ENCODE data around the gene FAM170A.

The FAM170A gene, protein sequence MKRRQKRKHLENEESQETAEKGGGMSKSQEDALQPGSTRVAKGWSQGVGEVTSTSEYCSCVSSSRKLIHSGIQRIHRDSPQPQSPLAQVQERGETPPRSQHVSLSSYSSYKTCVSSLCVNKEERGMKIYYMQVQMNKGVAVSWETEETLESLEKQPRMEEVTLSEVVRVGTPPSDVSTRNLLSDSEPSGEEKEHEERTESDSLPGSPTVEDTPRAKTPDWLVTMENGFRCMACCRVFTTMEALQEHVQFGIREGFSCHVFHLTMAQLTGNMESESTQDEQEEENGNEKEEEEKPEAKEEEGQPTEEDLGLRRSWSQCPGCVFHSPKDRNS

DNA sequence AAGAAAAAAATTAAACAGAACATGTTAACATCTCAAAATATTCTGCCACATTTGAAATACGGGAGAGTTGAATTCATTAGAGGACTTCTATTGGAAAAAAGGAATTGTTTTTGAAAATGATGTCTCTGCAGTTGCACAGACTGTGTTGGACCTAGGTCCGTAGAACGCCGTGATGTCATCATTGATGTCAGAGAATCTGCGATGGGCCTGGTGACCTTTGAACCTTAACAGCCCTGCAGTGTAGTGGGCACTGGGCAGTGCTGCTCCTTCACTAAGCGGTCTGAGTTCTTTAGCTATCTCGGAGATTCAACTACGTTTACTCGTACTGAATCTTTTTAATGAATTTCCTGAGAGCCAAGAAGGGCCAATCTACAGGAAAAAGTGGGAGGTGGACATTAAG, at the start of gene FAM170A:
TSS of gene FAM170A (plus strand) at position 220 of the 400 bp plus-strand sequence. CDS start 211 bp downstream, outside the sequence.
- no peak for DNase-seq
- in situ Hi-C loops (cut with MboI; ENCODE audit: low pct_unique_long_range_greater_than_20kb, low sequenced_read_pairs): no loop called here

DNA sequence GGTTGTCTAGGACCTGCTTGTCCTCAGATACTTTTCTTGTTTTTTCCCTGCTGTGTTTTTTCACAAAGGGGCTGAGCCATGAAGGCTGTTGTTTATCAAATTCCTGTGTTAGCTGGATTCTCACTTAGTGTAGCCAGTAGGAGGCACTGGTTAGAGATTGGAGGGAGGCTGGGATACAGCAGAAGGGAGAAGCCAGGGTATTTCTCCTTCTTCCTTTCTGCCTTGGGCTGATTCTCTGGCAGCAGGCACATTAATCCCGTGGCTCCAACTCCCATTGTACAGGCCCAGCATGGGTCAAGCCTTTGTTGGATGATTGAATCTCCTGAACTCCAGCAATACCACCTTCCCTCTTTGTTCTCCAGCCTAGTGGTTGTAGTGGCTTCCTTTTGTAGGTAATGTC, 46.4 kb upstream of the FAM170A start:
- in situ Hi-C loops (cut with MboI; ENCODE audit: low pct_unique_long_range_greater_than_20kb, low sequenced_read_pairs): no loop called here
- no peak for DNase-seq

DNA sequence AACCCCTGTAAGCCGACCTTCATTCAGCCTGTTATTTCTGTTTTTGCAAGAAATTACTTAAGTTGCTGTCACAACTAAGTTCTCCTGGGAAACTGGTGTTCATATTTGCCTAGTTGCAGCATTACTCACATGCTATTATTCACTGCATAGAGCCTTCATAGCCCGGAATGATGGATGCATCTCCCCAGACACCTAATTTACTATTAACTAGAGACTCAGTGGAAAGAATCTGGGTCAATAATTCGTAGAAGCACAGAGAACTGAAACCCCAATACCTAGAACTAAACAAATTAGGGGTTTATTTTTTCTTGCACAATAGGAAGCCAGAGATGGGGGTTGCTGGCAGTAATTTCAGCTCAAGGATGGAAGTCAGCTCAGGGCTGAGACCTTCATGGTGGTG, 45.7 kb upstream of the FAM170A start:
- DNase-seq: no peak
- in situ Hi-C loops (cut with MboI; ENCODE audit: low pct_unique_long_range_greater_than_20kb, low sequenced_read_pairs): no loop called here

DNA sequence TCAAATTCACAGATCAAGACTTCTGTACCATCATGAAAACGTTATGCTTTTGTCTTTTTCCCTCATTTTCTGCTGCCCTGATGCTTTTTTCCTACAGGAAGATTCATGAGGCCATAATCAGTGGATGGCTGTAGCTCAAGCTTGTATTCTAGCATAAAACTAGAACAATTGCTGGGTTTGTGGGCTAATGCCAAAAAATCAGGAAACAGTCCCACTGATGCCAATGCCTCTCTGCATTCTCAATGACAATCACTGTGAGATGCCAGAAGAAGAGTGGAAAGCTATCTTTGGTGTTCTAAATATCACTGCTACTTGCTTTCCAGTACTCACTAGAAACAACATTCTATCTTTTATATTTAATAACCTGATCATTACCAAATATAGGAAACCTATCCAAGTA, 33.3 kb upstream of the FAM170A start:
- in situ Hi-C loops (cut with MboI; ENCODE audit: low pct_unique_long_range_greater_than_20kb, low sequenced_read_pairs): no loop called here
- DNase-seq: no peak

DNA sequence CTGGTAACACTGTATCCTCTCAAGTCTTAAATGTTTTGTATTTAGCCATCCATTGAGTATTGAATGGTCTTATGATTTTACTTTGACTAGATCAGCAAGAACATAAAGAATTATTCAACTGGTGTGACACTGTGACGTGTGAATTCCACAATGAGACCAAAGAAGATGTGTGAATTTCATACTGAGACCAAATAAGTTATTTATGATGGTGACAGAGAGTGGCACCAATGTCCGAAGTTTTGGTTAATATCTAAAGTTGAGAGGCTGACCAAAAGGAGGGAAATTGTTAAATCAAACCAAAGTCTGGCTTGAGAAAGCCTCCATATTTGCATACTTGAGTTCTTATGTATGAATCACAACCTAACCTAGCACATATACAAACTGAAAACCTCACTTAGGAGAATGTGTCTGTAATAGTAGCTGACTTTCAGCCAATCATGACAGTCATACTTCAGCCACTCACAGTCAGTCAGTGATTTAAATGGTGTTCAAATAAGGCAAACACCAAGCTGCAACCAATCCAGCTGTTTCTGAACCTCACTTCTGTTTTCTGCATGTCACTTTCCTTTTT, 31.5 kb upstream of the FAM170A start:
- in situ Hi-C loops (cut with MboI; ENCODE audit: low pct_unique_long_range_greater_than_20kb, low sequenced_read_pairs): no loop called here
- no peak for DNase-seq

DNA sequence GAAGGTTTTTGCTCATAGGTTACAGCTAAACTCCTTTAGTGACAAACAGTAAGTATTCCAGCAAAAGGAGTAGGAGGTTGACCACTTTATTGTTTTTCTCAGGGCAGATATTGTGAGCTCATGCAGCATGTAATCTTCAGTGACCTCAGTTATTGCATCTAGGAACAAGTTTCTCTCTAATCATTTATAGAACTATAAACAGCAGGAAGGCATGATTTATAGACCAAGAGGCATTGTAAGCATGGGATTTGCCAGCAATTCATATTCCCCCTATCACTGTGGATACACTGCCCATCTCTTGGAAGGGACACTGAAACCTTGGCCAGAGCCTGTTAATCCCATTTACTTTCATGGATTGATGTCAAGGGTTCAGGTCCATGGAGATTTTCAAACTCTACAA, 15.4 kb upstream of the FAM170A start:
- no peak for DNase-seq

DNA sequence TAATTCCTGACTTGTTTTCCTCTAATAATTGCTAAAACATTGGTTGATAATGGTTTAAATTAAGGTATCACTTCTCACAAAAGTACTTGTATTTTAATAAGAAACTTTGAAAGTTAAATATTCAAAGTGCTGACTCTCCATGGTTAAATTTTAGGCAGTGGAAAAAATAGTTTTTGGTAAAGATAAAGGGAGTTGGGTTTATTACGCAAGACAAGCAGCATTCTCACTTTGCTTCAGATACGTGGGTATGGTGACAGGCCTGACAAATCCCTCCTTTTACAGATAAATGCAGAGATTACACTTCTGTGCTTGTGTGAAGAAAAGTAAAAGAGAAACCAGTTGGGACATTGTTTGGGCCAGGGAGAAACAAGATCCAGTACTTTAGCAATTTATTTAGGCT, 14.5 kb upstream of the FAM170A start:
- DNase-seq: no peak
- in situ Hi-C loops (cut with MboI; ENCODE audit: low pct_unique_long_range_greater_than_20kb, low sequenced_read_pairs): no loop called here

More for the DNA sequence above, 15.4 kb upstream of the FAM170A start:
- in situ Hi-C loops (cut with MboI; ENCODE audit: low pct_unique_long_range_greater_than_20kb, low sequenced_read_pairs): no loop called here

DNA sequence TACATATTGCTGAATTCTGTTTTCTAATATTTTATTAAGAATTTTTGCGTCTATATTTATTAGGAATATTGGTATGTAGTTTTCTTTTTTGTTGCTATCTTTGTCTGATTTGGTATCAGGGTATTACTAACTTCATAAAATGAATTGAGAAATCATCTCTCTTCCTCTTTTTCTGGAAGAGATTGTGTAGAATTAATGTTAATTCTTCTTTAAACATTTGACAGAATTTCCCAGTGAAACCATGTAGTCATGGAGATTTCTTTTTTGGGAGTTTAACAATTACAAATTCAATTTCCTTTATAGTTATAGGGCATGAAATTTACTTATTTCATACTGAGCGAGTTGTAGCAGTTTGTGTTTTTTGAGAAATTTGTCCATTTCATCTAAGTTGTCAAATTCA, 3.3 kb upstream of the FAM170A start:
- in situ Hi-C loops (cut with MboI; ENCODE audit: low pct_unique_long_range_greater_than_20kb, low sequenced_read_pairs): no loop called here
- no peak for DNase-seq

DNA sequence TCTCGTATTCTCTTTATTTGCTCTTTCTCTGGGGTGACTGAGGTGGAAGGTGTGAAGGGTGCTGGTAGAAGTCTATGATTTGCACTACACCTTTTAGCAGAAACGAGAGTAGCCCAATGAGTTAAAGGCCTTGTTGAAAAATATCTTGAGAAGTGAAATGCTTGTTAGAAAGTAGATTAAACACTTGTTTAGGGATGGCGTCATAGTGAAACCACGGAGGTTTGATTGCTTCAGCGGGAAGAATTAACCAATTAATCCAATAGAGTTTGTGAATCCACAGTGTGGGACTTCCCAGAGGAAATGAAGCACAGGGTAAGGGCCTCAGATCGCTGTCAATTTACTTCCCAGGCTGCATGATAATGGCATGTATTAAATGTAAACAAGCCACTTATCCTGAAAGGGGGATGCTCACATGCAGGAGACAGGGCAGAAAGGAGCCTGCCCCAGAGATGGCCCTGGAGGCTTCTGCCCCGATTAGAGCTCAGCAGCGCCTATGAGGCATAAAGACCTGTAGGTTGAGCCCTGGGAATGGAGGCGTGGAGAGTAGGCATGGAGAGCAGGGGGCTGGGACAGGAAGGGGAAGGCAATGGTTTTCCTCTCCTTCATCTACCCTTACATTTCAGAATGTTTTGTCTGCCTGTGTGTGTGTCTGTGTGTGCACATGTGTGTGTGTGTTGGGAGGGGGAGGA, 1.5 kb downstream of the FAM170A start:
- in situ Hi-C loops (cut with MboI; ENCODE audit: low pct_unique_long_range_greater_than_20kb, low sequenced_read_pairs): no loop called here
- DNase-seq: no peak

DNA sequence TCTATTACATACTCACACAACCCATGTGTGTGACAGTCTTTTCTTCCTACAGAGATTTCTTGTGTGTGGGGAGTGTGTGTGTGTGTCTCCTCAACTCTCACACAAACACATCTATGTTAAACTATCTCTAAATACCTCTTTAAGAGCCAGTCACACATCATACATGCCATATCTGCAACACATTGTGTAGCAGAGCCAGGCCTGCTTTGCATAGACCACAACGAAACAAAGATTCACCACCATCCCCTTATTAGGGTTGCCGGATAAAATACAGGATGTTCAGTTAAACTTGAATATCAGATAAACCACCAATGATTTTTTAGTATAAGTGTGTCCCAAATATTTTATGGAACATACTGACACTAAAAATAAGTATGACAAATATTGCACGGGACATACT, 2.3 kb downstream of the FAM170A start:
- DNase-seq: no peak
- in situ Hi-C loops (cut with MboI; ENCODE audit: low pct_unique_long_range_greater_than_20kb, low sequenced_read_pairs): no loop called here

DNA sequence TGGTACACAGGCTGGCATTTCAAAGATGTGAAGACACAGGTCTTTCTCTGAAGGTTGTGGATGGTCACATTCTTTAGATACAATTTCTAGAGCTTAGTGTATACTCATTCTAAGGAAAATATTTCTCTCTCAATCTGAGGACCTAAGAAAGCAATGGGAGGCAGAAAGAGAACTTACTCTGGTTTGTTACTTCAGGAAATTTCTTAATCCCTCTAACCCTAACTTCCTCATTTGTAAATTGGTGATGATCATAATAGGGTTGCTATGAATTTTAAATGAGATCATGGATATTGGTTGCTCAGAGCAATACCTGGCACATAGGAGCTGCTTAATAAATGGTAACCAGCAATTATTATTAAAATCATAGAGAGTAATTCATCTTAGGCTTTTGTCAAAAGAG, 22.1 kb downstream of the FAM170A start:
- DNase-seq: peak; percentile 60
- in situ Hi-C loops (cut with MboI; ENCODE audit: low pct_unique_long_range_greater_than_20kb, low sequenced_read_pairs): no loop called here

DNA sequence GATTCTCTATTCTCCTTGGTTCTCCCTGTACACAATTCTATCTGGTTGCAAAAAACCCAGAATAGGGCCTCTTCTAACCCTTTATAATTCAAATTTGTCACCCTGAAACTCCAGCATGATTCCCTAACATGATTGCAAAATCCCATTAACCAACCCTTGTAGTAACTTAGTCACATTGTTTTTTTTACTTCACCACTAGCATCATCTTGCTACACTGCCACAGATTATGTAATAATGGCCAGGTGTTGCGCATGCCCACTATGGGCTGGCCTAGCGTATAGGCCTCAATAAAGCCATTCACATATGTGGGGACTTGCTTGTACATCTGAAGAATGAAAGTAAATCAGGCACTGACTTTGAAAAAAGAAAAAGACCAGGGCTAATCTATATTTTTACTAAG, 25.7 kb downstream of the FAM170A start:
- DNase-seq: no peak
- in situ Hi-C loops (cut with MboI; ENCODE audit: low pct_unique_long_range_greater_than_20kb, low sequenced_read_pairs): no loop called here

DNA sequence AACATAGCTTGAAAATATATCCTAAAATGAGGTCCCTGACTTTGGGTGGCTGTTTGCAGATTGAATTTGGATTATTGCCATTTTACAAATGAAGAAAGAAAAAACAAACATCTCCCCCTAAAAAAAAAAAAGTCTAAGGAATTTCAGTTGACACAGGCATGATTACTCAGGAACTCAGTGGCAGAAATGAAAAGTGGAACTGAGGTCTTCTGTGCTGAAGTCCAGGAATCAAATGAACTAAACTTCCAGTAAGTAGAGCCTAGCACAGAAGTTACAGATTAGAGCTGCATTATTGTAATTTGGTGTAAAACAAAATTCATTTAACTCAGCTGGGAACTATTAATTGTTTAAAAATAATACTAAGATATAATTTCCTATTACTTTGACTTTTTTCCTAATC, 26.7 kb downstream of the FAM170A start:
- no peak for DNase-seq
- in situ Hi-C loops (cut with MboI; ENCODE audit: low pct_unique_long_range_greater_than_20kb, low sequenced_read_pairs): no loop called here

DNA sequence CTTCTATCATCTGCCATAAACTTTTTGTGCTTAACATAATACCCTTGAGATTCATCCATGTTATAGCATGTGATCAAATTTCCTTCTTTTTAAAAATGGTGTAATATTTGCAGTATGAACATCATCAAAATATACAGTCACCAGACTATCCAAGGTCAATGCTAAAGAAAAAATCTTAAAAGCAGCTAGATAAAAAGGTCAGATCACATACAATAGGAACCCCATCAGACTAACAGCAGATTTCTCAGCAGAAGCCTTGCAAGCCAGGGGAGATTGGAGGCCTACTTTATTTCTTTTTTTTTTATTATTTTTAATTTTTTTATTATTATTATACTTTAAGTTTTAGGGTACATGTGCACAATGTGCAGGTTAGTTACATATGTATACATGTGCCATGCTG, 37.2 kb downstream of the FAM170A start:
- in situ Hi-C loops (cut with MboI; ENCODE audit: low pct_unique_long_range_greater_than_20kb, low sequenced_read_pairs): no loop called here
- DNase-seq: no peak

DNA sequence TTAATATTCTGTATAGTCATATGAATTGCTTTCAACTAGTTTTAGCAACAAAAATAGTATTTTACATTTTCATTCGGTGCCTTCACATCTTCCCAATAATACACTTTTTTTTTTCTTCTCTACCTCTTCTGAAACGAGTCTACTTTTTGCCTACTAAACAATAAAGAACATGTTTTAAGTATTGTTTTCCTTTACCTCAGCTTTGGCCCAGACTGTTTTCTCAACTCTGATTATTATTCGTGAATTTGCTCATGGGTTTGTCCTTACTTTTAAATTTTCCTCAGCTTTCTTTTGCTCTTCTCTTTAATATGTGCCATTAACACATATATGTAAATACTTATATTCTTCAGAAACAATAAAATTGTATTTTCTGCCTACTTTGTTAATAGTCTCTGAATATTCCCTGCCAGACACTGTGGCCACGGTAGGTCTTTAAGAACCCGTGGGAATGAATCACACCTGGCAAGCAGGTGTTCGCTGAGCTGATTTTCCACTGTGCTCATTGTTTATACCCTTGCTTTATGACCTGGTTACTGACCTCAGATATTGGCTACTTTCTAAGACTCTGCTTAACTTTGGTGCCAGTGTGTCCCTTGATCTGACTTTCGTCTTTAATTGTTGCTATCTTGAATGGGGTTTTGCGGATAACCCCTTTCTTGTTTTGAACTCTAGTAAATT, 49.1 kb downstream of the FAM170A start:
- in situ Hi-C loops (cut with MboI; ENCODE audit: low pct_unique_long_range_greater_than_20kb, low sequenced_read_pairs): no loop called here
- DNase-seq: no peak

DNA sequence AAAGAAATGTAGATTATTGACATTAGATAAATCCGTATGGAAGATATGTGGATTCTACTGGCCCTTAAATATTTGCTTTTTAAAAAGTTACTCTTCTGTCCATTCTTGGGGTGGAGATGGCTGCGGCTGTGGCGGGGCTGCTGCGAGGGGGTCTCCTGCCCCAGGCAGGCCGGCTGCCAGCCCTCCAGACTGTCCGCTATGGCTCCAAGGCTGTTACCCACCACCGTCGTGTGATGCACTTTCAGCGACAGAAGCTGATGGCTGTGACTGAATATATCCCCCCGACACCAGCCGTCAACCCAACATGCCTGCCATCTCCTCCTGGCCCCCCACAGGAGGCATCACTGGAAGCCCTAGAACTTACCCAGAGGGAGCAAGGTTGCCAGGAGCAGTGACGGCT, 50.7 kb downstream of the FAM170A start:
- no peak for DNase-seq
- in situ Hi-C loops (cut with MboI; ENCODE audit: low pct_unique_long_range_greater_than_20kb, low sequenced_read_pairs): no loop called here

DNA sequence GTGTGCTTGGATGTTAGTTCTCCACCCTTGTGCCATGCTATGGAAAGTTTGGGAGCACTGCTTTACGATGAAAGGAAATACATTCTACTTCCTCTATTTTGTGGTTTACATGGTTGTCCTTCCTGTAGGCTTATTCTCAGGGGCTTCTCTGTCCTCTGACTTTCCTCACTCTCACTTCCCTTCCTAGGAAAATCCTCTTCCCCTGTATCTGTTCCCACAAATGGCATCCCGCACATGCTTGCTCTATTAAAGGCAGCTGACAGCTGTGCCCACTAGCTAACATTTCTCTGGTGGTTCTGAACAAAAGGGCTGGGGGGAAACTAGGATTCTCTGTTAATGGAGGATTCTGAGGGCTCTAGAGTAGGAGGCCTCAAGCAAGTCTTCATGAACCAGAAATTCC, 52.4 kb downstream of the FAM170A start:
- peak; percentile 11 for DNase-seq
- in situ Hi-C loops (cut with MboI; ENCODE audit: low pct_unique_long_range_greater_than_20kb, low sequenced_read_pairs): no loop called here

DNA sequence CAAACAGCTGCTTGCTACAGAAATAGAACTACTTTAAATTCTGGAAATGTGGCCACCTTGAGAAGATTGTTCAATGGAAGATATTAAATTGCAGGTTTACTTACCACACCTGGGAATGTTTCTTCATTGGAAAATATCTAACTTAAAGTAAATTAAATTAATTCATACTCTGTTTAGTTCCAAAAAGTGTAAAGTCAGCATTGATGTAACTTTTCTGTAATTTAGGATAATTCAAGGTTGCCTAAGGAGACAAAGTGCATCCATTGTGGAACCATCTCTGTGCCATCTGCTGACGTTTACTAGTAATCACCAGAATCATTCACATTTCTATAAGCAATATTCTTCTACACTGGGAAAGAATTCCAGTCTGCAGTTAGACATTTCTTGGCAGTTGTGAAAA, 53.0 kb downstream of the FAM170A start:
- in situ Hi-C loops (cut with MboI; ENCODE audit: low pct_unique_long_range_greater_than_20kb, low sequenced_read_pairs): no loop called here
- DNase-seq: no peak
